HG03135 (cell line): Measurements from ENCODE around the gene TBC1D22A.

ENCODE experiments used
- ATAC-seq: cut with Tn5 transposase; IDR thresholded peaks from one replicate; pipeline ENCODE4 v1.9.1; 2021; ENCODE audit warnings: mild to moderate bottlenecking, moderate library complexity; ENCODE audit not compliant: unreplicated experiment

The TBC1D22A gene

DNA sequence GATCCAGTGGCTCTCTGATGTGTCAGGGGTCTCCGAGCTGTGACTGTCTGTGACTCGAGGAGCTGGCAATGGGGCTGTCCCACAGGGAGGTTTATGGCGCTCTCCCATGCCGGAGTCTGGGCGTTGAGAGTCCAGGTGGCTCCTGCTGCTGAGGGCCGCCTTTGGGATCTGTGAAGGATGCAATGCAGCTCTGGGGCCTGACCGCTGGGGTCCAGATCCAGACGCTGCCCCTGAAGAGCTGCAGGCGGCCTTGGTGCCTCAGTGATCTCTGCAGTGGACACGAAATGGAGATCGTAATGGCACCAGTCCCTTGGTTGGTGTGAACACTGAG lies 155.3 kb downstream of the TBC1D22A start:
- no peak for ATAC-seq

DNA sequence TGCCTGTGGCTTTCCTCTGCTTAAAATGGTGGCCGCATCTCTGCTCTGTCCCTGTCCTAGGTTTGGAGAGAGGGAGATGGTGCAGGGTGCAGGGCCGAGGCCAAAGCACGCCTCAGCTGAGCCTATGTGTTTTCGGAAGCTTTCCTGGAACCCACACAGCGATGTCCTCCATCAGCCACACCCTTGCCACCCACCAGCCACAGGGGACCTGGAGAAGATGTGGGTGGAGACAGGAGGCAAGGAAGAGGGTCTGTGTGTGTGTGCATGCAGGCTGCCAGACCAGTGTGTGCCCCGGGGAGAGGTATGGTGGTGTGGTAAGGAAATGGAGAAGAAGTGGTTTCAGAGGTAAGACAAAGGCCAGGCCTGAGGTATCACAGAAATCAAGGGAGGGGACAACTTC lies 155.7 kb downstream of the TBC1D22A start:
- no peak for ATAC-seq

GRCh38 chr22:46922037-46922436 lies 159.6 kb downstream of the TBC1D22A start:
- ATAC-seq: no peak

DNA sequence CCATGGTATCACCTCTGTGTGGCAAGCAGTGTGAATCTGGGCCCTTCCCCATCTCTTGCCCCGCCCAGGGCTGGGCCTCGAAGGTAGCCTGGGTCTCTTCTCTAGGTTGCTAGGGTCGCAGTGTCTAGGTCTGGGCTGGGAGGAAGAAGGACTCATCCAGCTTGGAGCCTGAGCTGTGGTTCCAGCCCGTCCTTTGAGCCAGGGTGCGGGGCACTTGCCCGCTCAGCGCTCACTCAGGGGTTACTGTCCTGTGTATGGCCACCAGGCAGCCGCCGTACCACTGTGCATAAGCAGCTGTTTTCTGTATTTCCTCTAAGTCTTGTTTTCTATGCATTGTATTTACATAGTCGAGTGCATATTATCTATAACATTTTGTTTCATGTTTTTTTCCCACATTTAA lies 160.9 kb downstream of the TBC1D22A start:
- no peak for ATAC-seq

- no peak for ATAC-seq
Observed at GRCh38 chr22:46925818-46926217, 163.4 kb downstream of the TBC1D22A start.

DNA sequence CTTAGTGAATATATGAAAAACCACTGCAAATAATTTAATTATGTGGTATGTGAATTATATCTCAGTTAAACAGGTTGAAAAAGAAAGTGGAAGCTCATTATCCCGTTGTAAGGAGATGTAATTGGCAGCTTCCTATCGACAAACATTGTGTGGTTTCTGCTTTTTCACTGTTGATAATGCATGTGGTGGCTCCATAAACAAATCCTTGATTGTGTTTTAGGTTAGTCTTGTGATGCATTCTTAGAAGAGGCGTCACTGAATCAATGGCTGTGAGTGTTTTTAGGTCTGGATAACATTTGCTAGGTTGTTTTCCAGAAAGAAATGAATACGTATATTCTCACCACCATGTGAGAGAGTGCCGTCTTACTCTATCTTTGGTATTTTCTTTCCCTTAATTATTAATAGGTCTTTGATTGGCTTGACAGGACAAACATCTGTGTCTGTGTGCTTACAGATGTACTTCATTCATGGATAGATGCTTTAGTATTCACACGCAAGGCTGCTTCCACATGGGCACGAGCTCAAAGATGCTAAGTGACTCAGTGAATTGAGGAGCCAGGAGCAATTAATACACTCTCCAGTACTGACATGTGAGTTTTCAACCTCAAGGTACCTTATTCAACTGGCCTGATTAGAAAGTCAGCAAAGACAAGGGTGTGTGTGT lies 166.7 kb downstream of the TBC1D22A start:
- no peak for ATAC-seq

GRCh38 chr22:46929710-46930204 lies 167.3 kb downstream of the TBC1D22A start:
- no peak for ATAC-seq

DNA sequence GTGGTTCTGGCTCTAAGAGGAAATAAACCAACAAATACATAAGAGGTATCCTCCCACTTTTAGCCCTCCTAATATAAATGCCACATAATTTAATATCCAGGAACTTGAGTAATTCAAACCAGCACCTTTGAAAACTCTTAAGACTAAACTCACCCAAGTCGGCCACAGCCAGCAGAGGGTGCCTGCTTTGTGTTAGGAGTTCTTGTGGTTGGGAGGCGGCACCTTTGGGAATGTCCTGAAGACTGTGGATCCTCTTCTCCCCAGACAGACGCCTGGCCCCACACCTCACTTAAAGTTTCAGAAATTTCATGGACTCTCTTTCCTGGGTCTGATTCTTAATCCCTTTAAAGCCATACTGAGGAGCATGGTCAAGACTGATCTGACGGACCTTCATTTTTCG lies 169.0 kb downstream of the TBC1D22A start:
- no peak for ATAC-seq

DNA sequence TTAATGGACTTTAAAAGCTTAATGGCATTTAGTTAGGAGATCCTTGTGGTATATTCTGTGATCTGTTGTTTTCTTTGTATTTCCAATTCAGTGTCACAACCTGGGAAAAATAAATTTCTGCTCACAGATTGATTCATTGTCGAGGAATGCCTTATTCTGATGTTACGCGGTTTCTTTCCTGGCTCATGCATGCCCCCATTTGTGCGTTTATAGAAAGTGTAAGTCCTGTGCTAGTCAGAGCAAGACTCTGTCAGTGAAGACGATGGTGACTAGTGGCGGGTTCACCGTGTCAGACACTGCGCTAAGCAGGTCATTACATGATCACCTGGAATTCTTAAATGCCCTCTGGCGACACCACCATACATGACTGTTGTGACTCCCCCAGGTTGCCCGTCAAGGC lies 169.4 kb downstream of the TBC1D22A start:
- no peak for ATAC-seq

DNA sequence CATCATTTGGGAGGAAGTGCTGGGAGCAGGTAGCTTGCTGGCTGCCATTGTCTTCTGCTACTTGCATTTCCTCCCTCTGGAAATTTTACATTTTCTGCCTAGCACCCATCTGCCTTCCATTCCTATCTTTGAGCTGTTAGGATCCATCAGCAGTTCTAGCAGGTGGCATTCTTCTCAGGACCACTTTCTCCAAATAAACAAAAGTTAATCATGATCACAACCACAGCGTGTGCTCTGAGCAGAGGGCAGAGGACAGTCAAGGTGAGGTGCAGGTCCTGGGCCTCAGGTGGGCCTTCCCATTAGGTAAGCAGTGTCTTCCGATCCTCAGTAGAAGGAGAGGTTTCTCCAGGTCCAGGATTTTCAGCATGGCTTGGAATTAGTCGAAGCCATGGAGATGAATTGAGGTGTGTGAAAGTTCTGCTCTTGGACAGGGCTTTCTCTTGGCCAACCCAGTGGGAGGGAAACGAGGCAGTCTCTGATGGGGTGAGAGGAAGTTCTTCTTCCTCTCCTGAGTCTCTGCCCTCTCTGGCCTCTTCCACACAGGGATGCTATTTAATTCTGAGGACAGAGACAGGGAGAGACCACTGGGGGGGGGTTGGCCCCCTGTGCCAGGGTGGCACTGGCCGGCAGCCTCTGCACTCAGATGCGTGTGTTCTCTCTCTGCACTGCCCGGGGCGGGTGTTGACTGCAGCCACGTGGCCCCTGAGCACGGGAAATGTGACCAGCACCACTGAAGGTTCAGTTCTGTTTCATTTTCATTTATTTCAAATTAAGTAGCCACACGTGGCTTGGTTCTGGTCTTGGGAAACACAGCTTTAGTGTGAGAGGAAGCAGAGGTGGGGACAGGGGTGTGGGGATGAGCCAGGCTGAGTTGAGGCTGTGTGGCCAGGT lies 170.8 kb downstream of the TBC1D22A start:
- ATAC-seq: no peak

DNA sequence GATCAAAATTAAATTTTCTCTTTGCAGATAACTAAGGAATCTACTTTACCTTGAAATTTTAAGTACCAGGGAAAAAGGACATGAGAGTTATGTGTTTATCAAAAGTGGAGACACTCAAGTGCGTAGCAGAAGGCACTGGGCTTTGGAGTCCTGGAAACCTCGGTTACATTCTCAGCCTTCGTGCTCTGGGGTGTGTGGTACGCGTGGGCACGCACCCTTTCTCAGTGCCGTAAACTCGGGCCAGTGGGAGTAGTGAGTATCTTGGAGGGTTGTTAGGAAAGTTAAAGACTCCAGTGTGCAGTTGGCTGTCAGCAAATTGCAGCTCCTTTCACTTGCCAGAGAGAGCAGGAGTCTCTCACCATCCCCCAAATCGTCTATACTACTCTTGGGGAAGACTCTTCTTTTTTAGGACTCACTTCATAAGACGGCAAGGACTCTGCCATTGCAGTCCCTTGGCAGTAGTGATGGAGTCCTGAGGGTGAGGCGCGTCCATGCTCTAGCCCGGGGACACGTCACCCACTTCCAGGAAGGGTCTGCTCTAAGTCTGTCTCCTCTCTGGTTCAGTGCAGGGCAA lies 171.8 kb downstream of the TBC1D22A start:
- no peak for ATAC-seq

- no peak for ATAC-seq
Observed at GRCh38 chr22:46934746-46935491, 172.5 kb downstream of the TBC1D22A start.

- ATAC-seq: no peak
Observed at GRCh38 chr22:46935506-46936377, 173.3 kb downstream of the TBC1D22A start.

DNA sequence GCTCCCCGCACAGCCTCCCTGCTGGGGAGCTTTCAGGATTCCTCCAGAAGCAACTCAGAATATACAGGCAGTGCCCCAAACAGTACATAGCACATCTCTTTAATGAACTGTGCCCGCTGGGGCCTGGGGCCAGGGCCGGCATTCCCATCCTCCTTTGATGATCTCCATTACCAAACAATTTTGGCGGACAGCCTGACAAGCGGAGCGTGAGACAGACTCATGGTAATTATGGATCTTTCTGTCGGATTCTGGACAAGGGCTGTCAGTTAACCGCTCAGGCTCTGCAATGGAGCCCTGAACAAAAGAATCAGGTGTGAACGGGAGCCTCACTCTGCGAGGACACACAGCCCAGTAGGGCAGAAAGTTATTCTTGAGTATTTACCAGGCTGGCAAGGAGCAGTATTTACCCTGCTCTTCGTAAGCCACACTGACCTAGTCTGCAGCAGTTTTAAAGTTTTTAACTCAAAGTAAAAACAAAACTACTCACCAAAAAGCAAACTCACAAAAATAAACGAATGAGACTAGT lies 174.0 kb downstream of the TBC1D22A start:
- ATAC-seq: no peak

- no peak for ATAC-seq
Observed at GRCh38 chr22:46937185-46937584, 174.7 kb downstream of the TBC1D22A start.

DNA sequence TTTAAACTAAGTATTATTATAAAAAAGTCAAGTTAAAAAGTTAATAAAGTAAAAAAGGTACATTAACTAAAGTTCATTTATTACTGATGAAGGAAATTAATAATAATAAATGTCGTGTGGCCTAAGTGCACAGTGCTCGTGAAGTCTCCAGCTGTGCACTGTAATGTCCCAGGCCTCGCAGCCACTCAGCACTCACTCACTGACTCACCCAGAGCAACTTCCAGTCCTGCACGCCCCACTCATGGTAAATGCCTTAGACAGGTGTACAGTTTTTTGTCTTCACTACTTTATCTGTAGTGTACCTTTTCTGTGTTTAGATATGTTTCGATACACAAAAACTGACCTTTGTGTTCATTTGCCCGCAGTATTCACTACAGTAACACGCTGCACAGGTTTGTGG lies 175.5 kb downstream of the TBC1D22A start:
- ATAC-seq: no peak

DNA sequence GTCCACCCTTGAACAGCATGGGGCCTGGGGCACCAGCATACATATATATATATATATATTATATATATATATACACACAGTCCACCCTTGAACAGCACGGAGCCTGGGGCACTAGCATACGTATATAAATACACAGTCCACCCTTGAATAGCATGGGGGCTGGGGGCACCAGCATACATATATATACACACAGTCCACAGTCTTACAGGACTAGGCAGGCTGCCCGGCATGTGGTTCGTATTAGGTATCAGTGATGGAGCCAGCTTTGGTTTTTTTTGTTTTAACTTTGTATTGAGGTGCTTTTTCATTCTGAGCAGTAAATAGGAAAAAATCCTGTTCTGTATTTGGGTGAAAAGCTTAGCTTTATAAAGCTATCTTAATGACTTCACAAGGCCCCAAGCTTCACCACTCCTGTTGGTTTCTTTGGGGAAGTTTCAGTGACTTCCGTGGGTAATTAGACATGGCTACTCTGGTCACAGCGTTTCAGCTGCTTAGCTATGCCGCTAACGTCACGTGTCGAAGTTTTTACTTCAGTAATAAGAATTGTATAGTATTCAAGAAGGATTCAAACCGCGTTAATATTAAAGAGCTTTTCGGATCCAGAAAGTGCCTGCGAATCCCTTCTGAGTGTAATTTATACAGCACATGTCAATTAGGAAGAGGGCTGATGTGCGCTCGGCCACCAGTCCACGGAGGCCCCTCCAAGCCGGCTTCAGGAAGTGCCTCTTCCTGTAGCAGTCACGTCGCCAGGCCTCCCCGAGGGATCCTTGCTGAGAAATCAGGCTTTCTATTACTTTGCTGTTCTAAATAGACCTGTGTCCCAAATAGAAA lies 179.7 kb downstream of the TBC1D22A start:
- ATAC-seq: no peak

DNA sequence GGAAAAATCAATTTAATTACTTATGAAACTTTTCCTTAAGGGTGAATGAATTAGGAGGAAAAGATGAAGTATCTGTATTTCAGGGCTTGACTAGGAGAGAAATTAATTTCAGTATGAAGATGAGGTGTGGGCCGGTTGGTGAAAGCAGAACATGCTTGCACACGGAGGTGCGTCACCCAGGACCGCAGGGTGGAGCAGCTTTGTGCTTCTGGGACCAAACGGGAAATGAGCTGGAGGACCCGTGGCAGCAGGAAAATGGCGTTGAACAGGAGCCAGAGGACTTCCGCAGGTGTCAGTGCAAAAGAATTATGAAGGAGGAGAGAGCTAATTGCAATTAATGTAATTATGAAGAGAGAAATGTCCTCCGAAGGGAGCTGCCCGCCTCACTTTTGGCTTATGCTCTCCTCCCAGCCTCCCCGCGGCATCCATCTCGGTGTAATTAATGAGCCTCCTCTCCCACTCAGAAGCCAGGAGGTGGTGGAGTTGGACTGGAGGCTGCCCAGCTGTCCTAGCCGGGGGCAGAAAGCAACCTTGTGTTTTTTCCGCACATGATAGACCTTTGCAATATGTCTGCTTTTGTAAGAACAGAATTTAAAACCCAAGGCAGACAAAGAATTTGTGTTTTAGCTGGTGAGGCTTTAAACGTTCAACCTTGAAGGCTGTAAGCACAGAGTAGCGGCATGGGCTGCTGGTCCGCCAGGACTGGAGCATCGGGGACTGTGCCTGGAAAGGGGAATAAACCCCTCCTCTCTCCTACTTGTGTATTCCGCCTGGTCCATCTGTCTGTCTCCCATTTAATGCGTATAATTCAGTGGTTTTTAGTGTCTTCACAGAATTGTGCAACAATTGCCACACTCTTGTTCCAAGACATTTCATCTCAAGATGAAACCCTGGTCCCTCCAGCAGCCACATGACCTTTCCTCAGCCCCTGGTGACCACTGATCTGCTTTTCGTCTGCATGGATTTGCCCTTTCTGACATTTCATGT lies 180.6 kb downstream of the TBC1D22A start:
- ATAC-seq: no peak
